OCI-LY7 (cell line): ENCODE data around the gene PSKH1.

ENCODE experiments used
- EZH2phosphoT487 ChIP-seq: fragments of 200-600 bp; sonication (generic); IDR thresholded peaks from 2 replicates; pipeline ENCODE4 v1.6.1; 2018; ENCODE audit warnings: low read depth, borderline replicate concordance, mild to moderate bottlenecking, mixed run types, antibody characterized with exemption, low read length, moderate library complexity, mixed read lengths
- TF ChIP-seq, protein P1 (sequence below): fragments of 200-600 bp; sonication (generic); conservative IDR thresholded peaks from 2 replicates; pipeline ENCODE4 v1.5.1; 2014; ENCODE audit warnings: mild to moderate bottlenecking, antibody characterized with exemption, low read length, moderate library complexity, mixed read lengths

DNA sequence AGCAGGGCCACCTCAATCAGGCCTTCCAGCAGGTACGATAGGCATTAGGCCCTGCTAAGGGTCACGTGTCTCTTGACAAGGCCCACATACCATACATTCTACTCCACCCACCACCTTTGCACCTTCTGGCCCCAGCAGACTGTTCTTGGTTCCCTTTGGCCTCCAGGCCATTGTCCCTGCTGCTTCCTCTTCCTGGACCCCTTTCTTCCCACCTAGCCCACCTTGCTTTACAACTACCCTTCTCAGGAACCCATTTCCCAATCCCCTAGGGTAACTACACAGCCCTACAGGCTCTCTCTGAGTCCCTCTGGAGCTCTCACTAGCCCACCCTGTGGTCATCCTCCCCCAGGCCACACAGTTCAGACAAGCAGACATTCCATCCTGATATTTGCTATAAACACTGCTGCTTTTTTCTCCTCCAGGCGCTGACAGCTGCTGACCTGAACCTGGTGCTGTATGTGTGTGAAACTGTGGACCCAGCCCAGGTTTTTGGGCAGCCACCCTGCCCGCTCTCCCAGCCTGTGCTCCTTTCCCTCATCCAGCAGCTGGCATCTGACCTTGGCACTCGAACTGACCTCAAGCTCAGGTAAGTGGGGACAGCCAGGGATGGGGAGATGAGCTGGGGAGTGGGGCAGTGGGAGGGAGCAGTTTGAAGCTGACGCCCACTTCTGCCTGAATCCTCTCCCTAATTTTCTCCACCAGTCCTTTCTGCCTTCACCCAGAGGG, 9.7 kb upstream of the PSKH1 start:
- TF ChIP-seq, protein P1, sequence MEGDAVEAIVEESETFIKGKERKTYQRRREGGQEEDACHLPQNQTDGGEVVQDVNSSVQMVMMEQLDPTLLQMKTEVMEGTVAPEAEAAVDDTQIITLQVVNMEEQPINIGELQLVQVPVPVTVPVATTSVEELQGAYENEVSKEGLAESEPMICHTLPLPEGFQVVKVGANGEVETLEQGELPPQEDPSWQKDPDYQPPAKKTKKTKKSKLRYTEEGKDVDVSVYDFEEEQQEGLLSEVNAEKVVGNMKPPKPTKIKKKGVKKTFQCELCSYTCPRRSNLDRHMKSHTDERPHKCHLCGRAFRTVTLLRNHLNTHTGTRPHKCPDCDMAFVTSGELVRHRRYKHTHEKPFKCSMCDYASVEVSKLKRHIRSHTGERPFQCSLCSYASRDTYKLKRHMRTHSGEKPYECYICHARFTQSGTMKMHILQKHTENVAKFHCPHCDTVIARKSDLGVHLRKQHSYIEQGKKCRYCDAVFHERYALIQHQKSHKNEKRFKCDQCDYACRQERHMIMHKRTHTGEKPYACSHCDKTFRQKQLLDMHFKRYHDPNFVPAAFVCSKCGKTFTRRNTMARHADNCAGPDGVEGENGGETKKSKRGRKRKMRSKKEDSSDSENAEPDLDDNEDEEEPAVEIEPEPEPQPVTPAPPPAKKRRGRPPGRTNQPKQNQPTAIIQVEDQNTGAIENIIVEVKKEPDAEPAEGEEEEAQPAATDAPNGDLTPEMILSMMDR = no peak
- no peak for TF ChIP-seq EZH2phosphoT487
